Osteoblast (primary cell): ENCODE data around the gene SAPCD2. TPM values are rescaled to one million over a fixed set of nuclear protein-coding genes. Genes with fewer than 3 reads are reported as not detected.

Source experiments
- DNase-seq: peaks from one replicate; pipeline ENCODE4 v3.0.0; 2011; ENCODE audit warnings: low spot score, mixed read lengths; ENCODE audit not compliant: insufficient read length; ENCODE audit errors: missing footprints
- H2AFZ ChIP-seq: 2 replicates; pipeline ENCODE4 v1.6.0; 2011; ENCODE audit warnings: mild to moderate bottlenecking, low read length
- H3K27ac ChIP-seq: 2 replicates; pipeline ENCODE4 v1.5.1; 2011; ENCODE audit warnings: mild to moderate bottlenecking, low read depth, low read length, moderate library complexity
- H3K27me3 ChIP-seq: 2 replicates; pipeline ENCODE4 v1.6.0; 2012; ENCODE audit warnings: mild to moderate bottlenecking, control low read depth, inconsistent platforms, low read length, moderate library complexity; ENCODE audit not compliant: insufficient read depth
- H3K36me3 ChIP-seq: 2 replicates; pipeline ENCODE4 v1.5.1; 2011; ENCODE audit warnings: mild to moderate bottlenecking, low read length, control low read depth, moderate library complexity; ENCODE audit not compliant: insufficient read depth
- H3K4me1 ChIP-seq: 2 replicates; pipeline ENCODE4 v1.5.1; 2011; ENCODE audit warnings: mild to moderate bottlenecking, low read length, control low read depth, moderate library complexity; ENCODE audit not compliant: insufficient read depth
- H3K4me2 ChIP-seq: 2 replicates; pipeline ENCODE4 v1.6.0; 2011; ENCODE audit warnings: mild to moderate bottlenecking, low read length; ENCODE audit not compliant: insufficient read depth
- H3K4me3 ChIP-seq: fragments of 200-600 bp; sonication (generic); 3 replicates; pipeline ENCODE4 v1.5.1; 2012; ENCODE audit warnings: mild to moderate bottlenecking, low read length, inconsistent platforms; ENCODE audit not compliant: insufficient read depth
- H3K79me2 ChIP-seq: 2 replicates; pipeline ENCODE4 v1.6.0; 2012; ENCODE audit warnings: mild to moderate bottlenecking, low read length, control low read depth, inconsistent platforms; ENCODE audit not compliant: insufficient read depth
- H3K9me3 ChIP-seq: 2 replicates; pipeline ENCODE4 v1.5.1; 2011; ENCODE audit warnings: low read depth, low read length, control low read depth
- H4K20me1 ChIP-seq: 2 replicates; pipeline ENCODE4 v1.6.0; 2012; ENCODE audit warnings: mild to moderate bottlenecking, low read length, control low read depth; ENCODE audit not compliant: insufficient read depth
- total RNA-seq: library from RNA; depleted of rRNA; stranded (reverse); fragments of >200 nt; gene quantifications from 2 replicates; pipeline ENCODE4 v1.2.3, GENCODE V29; 2012
- TF ChIP-seq, protein P1 (sequence below): IDR thresholded peaks from 2 replicates; pipeline ENCODE4 v1.5.1; 2011; ENCODE audit warnings: mild to moderate bottlenecking, low read depth, low read length, moderate library complexity; ENCODE audit errors: extremely low read depth

The SAPCD2 gene
- total RNA-seq, 1 donor = 1.1 TPM

DNA sequence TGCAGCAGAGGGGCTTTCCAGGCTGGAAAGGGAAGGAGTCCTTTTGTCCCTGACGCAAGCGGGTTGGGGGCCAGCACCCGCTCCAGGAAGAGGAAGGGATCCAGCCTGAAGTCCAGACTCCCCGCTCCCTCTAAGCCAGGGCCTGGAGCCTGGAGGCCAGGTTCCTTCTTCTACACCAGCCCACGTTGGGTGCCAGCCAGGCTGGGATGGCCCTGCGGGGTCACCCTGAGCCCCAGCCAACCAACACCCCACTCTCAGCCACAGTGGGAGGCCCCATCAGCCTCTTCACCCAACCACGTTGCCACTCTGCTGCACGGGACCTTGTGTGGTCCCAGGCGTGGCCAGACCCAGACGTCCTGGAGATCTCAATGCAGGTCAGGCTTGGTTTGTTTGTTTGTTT is 37.5 kb downstream of the SAPCD2 start:
- Histone ChIP-seq H3K9me3 (no peaks in the 10 kb centered on the region), H2AFZ (no peak overlapping the region), H4K20me1 (peaks cover 4% of the 10 kb centered on the region), H3K27me3 (no peaks in the 10 kb centered on the region), H3K4me3 (no peak overlapping the region), H3K79me2 (no peaks in the 10 kb centered on the region), H3K27ac (no peak overlapping the region), H3K4me1 (peaks cover 9% of the 10 kb centered on the region), H3K4me2 (no peak overlapping the region), H3K36me3 (no peaks in the 10 kb centered on the region)
- TF ChIP-seq, protein P1, sequence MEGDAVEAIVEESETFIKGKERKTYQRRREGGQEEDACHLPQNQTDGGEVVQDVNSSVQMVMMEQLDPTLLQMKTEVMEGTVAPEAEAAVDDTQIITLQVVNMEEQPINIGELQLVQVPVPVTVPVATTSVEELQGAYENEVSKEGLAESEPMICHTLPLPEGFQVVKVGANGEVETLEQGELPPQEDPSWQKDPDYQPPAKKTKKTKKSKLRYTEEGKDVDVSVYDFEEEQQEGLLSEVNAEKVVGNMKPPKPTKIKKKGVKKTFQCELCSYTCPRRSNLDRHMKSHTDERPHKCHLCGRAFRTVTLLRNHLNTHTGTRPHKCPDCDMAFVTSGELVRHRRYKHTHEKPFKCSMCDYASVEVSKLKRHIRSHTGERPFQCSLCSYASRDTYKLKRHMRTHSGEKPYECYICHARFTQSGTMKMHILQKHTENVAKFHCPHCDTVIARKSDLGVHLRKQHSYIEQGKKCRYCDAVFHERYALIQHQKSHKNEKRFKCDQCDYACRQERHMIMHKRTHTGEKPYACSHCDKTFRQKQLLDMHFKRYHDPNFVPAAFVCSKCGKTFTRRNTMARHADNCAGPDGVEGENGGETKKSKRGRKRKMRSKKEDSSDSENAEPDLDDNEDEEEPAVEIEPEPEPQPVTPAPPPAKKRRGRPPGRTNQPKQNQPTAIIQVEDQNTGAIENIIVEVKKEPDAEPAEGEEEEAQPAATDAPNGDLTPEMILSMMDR = no peak
- no peak for DNase-seq

DNA sequence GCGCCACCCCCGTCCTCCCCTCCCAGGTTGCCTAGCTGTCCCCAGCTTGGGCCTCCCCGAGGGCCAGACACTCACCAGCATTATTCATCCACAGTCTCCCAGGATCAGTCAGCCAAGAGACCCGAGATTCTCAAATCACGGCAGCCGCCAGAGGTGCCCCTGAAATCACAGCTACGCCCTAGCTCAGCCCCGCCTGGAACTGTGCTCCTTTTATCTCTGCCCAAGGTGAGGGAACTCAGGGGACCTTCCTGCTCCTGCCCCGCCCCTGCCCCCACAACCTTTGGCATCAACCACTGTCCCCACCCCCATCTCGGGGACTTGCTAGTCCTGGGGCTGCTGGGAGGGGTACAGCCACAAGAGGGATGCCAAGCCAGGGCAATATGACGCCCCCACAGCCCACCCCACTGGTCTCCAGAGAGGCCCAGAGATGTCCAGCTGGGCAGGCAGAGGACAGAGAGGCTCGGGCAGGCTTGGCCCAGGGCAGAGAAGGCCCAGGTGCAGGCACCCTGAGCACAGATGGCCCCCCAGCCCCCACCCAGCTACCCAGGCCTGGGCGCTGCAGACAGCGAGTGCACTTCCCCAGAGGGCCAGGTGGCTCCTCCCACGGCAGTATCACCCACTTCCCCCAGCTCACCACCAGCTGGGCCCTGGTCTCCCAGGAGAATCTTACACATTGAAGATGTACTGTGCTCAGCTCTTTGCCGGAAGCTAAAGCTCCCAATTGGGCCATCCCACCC is 38.3 kb downstream of the SAPCD2 start, which contains the start of gene FUT7:
Gene FUT7, minus strand, starts transcription at position 185 of the 737 bp plus-strand sequence. Its CDS starts 97 bp downstream, at position 88.
- no peak within 1 kb of the TSS for H3K4me2 ChIP-seq
- H4K20me1 ChIP-seq = peaks cover 4% of the 10 kb centered on the region
- H3K9me3 ChIP-seq = no peaks in the 10 kb centered on the region
- no peak within 1 kb of the TSS for H2AFZ ChIP-seq
- H3K79me2 ChIP-seq = no peaks in the 10 kb centered on the region
- H3K4me1 ChIP-seq = peaks cover 14% of the 10 kb centered on the region
- no peak within 1 kb of the TSS for H3K27ac ChIP-seq
- H3K27me3 ChIP-seq = no peaks in the 10 kb centered on the region
- TF ChIP-seq, protein P1 = no peak
- H3K36me3 ChIP-seq = no peaks in the 10 kb centered on the region
- no peak for DNase-seq
- no peak within 1 kb of the TSS for H3K4me3 ChIP-seq

DNA sequence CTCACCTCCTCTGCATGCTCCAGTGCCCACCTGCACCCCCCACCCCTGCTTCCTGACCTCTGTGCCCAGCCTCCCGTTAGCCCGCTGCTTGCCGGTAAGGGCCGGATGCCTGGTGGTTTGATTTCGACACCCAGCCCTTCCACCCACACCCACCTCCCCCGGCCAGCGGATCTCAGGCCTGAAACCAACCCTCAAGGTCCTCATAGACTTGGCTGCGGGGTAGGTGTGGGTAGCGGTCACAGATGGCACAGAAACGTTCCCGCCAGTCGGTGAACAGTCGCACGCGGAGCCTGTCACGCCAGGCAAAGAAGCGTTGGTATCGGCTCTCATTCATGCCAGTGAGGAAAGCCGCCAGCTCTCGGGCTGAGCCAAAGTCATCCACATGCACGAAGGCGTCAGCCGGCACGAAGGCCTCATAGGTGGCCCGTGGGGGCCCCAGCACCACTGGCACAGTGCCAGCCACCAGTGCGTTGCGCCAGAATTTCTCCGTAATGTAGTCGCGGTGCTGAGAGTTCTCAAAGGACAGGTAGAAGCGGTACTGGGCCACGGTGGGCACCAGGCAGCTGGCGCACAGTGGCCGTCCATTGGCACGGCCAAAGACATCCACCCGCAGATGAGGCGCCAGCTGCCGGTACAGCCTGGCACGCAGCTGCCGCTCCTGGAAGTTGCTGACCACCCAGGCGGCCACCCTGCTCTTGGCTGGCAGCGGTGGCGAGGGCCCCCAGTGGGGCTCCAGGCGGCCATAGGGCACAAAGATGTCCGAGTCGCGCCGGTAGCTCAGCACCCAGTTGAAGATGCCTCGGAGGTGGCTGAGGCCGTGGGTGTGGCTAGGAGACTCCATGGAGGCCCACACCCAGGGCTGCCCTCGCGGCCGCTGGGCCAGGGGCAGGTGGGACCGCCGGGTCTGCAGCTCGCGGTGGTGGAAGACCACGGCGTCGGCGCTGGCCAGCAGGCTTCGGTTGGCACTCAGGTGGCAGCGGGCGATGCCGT is 39.5 kb downstream of the SAPCD2 start:
- H3K4me2 ChIP-seq = no peak overlapping the region
- no peaks in the 10 kb centered on the region for H3K9me3 ChIP-seq
- no peak for DNase-seq
- H3K27me3 ChIP-seq = no peaks in the 10 kb centered on the region
- H3K4me1 ChIP-seq = peaks cover 15% of the 10 kb centered on the region
- no peak overlapping the region for H3K27ac ChIP-seq
- no peaks in the 10 kb centered on the region for H3K79me2 ChIP-seq
- no peak overlapping the region for H3K4me3 ChIP-seq
- no peaks in the 10 kb centered on the region for H3K36me3 ChIP-seq
- no peak overlapping the region for H2AFZ ChIP-seq
- peaks cover 8% of the 10 kb centered on the region for H4K20me1 ChIP-seq
- TF ChIP-seq, protein P1 = no peak

DNA sequence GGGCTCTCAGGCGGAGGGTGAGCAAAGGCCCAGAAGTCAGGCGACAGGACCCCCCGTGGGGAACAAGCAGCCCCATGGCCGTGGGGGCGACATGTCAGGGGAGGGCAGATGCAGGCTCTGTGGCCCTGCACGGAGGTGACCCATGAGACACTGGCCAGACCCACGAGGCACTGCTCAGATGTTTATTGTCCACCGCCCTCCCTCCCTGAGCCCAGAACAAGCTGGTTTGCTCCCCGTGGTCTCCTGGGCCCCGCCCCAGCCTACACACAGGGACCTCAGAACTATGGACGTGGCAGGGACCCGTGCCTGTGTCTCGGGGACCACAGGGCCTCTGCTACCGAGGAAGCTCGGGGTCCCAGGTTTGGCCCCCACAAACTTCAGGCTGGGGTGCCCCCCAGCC is 40.4 kb downstream of the SAPCD2 start:
- no peaks in the 10 kb centered on the region for H3K79me2 ChIP-seq
- no peak overlapping the region for H2AFZ ChIP-seq
- H4K20me1 ChIP-seq = peaks cover 10% of the 10 kb centered on the region
- H3K4me2 ChIP-seq = no peak overlapping the region
- H3K27me3 ChIP-seq = no peaks in the 10 kb centered on the region
- no peak overlapping the region for H3K4me3 ChIP-seq
- H3K4me1 ChIP-seq = peaks cover 15% of the 10 kb centered on the region
- H3K36me3 ChIP-seq = no peaks in the 10 kb centered on the region
- TF ChIP-seq, protein P1 = no peak
- no peak overlapping the region for H3K27ac ChIP-seq
- DNase-seq = no peak
- no peaks in the 10 kb centered on the region for H3K9me3 ChIP-seq
